ENCODE data around the gene MEGF11. TPM values are rescaled to one million over a fixed set of nuclear protein-coding genes. Genes with fewer than 3 reads are reported as not detected.

MEGF11 gene
- total RNA-seq, 1 donor from 2014 or later, result 0.25 TPM

GRCh38 chr15:66065325-66065724 is 188.2 kb downstream of the MEGF11 start:
- no peak overlapping the region for H3K27ac ChIP-seq

GRCh38 chr15:66063147-66063546 is 190.4 kb downstream of the MEGF11 start:
- Histone ChIP-seq H3K4me1 (no peaks in the 10 kb centered on the region), H3K9me3 (no peaks in the 10 kb centered on the region), H3K36me3 (no peaks in the 10 kb centered on the region), H3K27ac (no peak overlapping the region), H3K4me3 (no peak overlapping the region), H3K27me3 (no peaks in the 10 kb centered on the region)
- DNase-seq (ENCODE audit: extremely low spot score in 2 of 2), result no peak
- no peak for TF ChIP-seq POLR2AphosphoS5 (IDR thresholded peaks at IDR 0.05; ENCODE audit: insufficient read depth in 1 of 2, low read depth in 1 of 2)
- TF ChIP-seq POLR2A (IDR thresholded peaks at IDR 0.05), result no peak
- intact Hi-C loops (cut with DNase I), result loop anchor here (10.0 kb wide), 1 partner anchor 852 kb away; no protein-coding TSS in a partner anchor

More at GRCh38 chr15:66065325-66065724, 188.2 kb downstream of the MEGF11 start:
- no peaks in the 10 kb centered on the region for H3K9me3 ChIP-seq
- TF ChIP-seq POLR2AphosphoS5 (IDR thresholded peaks at IDR 0.05; ENCODE audit: insufficient read depth in 1 of 2, low read depth in 1 of 2) (no peak), CTCF (IDR thresholded peaks at IDR 0.05) (no peak), POLR2A (IDR thresholded peaks at IDR 0.05) (no peak)
- no peak overlapping the region for H3K4me3 ChIP-seq
- no peak for DNase-seq (ENCODE audit: extremely low spot score in 2 of 2)
- no peaks in the 10 kb centered on the region for H3K36me3 ChIP-seq
- H3K4me1 ChIP-seq, result no peaks in the 10 kb centered on the region
- intact Hi-C loops (cut with DNase I), result loop anchor here (10.0 kb wide), 1 partner anchor 849 kb away; no protein-coding TSS in a partner anchor
- H3K27me3 ChIP-seq, result no peaks in the 10 kb centered on the region

GRCh38 chr15:66057089-66057488 is 196.5 kb downstream of the MEGF11 start:
- intact Hi-C loops (cut with DNase I), result no loop called here
- Histone ChIP-seq H3K36me3 (no peaks in the 10 kb centered on the region), H3K27me3 (no peaks in the 10 kb centered on the region), H3K9me3 (no peaks in the 10 kb centered on the region), H3K4me1 (no peaks in the 10 kb centered on the region), H3K27ac (no peak overlapping the region), H3K4me3 (no peak overlapping the region)
- TF ChIP-seq POLR2AphosphoS5 (IDR thresholded peaks at IDR 0.05; ENCODE audit: insufficient read depth in 1 of 2, low read depth in 1 of 2) (no peak), POLR2A (IDR thresholded peaks at IDR 0.05) (no peak), CTCF (IDR thresholded peaks at IDR 0.05) (no peak)
- DNase-seq (ENCODE audit: extremely low spot score in 2 of 2), result no peak

- TF ChIP-seq POLR2A (IDR thresholded peaks at IDR 0.05), result no peak
- TF ChIP-seq CTCF (IDR thresholded peaks at IDR 0.05), result no peak
- TF ChIP-seq POLR2AphosphoS5 (IDR thresholded peaks at IDR 0.05; ENCODE audit: insufficient read depth in 1 of 2, low read depth in 1 of 2), result no peak
- no peaks in the 10 kb centered on the region for H3K36me3 ChIP-seq
- intact Hi-C loops (cut with DNase I), result no loop called here
These were observed 199.6 kb downstream of the MEGF11 start for GRCh38 chr15:66053991-66054390.

GRCh38 chr15:66051833-66052232 is 201.7 kb downstream of the MEGF11 start:
- Histone ChIP-seq H3K36me3 (no peaks in the 10 kb centered on the region), H3K27me3 (no peaks in the 10 kb centered on the region), H3K4me3 (no peak overlapping the region), H3K4me1 (no peaks in the 10 kb centered on the region), H3K27ac (no peak overlapping the region), H3K9me3 (no peaks in the 10 kb centered on the region)
- intact Hi-C loops (cut with DNase I), result no loop called here
- DNase-seq (ENCODE audit: extremely low spot score in 2 of 2), result no peak
- no peak for TF ChIP-seq POLR2A (IDR thresholded peaks at IDR 0.05)
- no peak for TF ChIP-seq POLR2AphosphoS5 (IDR thresholded peaks at IDR 0.05; ENCODE audit: insufficient read depth in 1 of 2, low read depth in 1 of 2)
- no peak for TF ChIP-seq CTCF (IDR thresholded peaks at IDR 0.05)

More at GRCh38 chr15:66053991-66054390, 199.6 kb downstream of the MEGF11 start:
- Histone ChIP-seq H3K4me3 (no peak overlapping the region), H3K4me1 (no peaks in the 10 kb centered on the region), H3K27ac (no peak overlapping the region), H3K9me3 (no peaks in the 10 kb centered on the region), H3K27me3 (no peaks in the 10 kb centered on the region)
- no peak for DNase-seq (ENCODE audit: extremely low spot score in 2 of 2)
